Gastrocnemius medialis (tissue), 4 donors: Measurements from ENCODE around the gene TRAIP. TPM values are rescaled to one million over a fixed set of nuclear protein-coding genes. Genes with fewer than 3 reads are reported as not detected.
"Not testable (repeated sequence)": the region's sequence is repeated elsewhere in the genome, so short reads cannot be mapped to it uniquely, and the experiment has no call there.

Experiments used
- ATAC-seq, 2 donors: fragments of 150-250 bp; one replicate each; pipeline ENCODE4 v1.9.1; 2016
- DNase-seq, 2 donors: peaks; one replicate each; pipeline ENCODE4 v3.0.0-alpha.2; 2019
- H3K27ac ChIP-seq, 4 donors: fragments of 200-600 bp; sonication (generic); 1 replicate in 1 of 4; 2 replicates in 3 of 4; pipeline ENCODE4 v1.5.1; 2016 to 2018; ENCODE audit warnings: mild to moderate bottlenecking in 2 of 4, moderate library complexity in 1 of 4
- H3K27me3 ChIP-seq, 3 donors: fragments of 200-600 bp; sonication (generic) in 2 of 3; 1 replicate in 1 of 3; 2 replicates in 2 of 3; pipeline versions ENCODE4 v1.5.1 to v1.6.0; 2016 to 2019; ENCODE audit warnings: mild to moderate bottlenecking in 1 of 3, moderate library complexity in 1 of 3
- H3K36me3 ChIP-seq, 2 donors: fragments of 200-600 bp; sonication (generic) in 1 of 2; one replicate each; pipeline ENCODE4 v1.5.1; 2017 to 2018
- H3K4me1 ChIP-seq, 2 donors: fragments of 200-600 bp; sonication (generic) in 1 of 2; one replicate each; pipeline ENCODE4 v1.5.1; 2016 to 2017; ENCODE audit warnings: mild to moderate bottlenecking in 2 of 2
- H3K4me3 ChIP-seq, 4 donors: fragments of 200-600 bp; sonication (generic) in 3 of 4; 1 replicate in 1 of 4; 2 replicates in 3 of 4; pipeline ENCODE4 v1.5.1; 2016 to 2019; ENCODE audit warnings: mild to moderate bottlenecking in 2 of 4
- H3K9me3 ChIP-seq, 3 donors: fragments of 200-600 bp; sonication (generic) in 2 of 3; 1 replicate in 1 of 3; 2 replicates in 2 of 3; pipeline ENCODE4 v1.5.1; 2016 to 2019
- CTCF ChIP-seq, 5 experiments: fragments of 450-650 bp in 3 of 5; fragments of 200-600 bp in 2 of 5; sonication (generic) in 2 of 5; IDR thresholded peaks in 4 of 5; conservative IDR thresholded peaks in 1 of 5; 1 replicate in 4 of 5; 2 replicates in 1 of 5; pipeline ENCODE4 v1.5.1; 2016 to 2019; ENCODE audit warnings: antibody characterized with exemption in 5 of 5, mild to moderate bottlenecking in 3 of 5, moderate library complexity in 3 of 5
- POLR2A ChIP-seq, 2 donors: fragments of 450-650 bp; IDR thresholded peaks; one replicate each; pipeline ENCODE4 v1.6.1; 2017; ENCODE audit warnings: antibody characterized with exemption in 2 of 2, mild to moderate bottlenecking in 2 of 2, moderate library complexity in 2 of 2
- in situ Hi-C, 4 donors: fragments of 200-750 bp; cut with MboI; loops; one replicate each; pipeline versions ENCODE4 v1.15.0 to v1.8.0; 2017; ENCODE audit warnings: low sequenced_read_pairs in 4 of 4
- intact Hi-C: fragments of 100-400 bp; cut with DNase I; formaldehyde crosslinking; loops from one replicate; pipeline ENCODE4 v1.15.1; 2023; ENCODE audit warnings: low total_unique reads
- microRNA-seq, 2 donors: library from miRNA; unstranded; fragments of <30 nt; microRNA quantifications; one replicate each; pipeline ENCODE4, GENCODE V29; 2016; ENCODE audit warnings: borderline replicate concordance in 2 of 2
- total RNA-seq, 4 donors: library from RNA; depleted of rRNA; stranded (reverse); fragments of >200 nt; gene quantifications; one replicate each; pipeline versions ENCODE4 v1.1.0 to v1.2.3, GENCODE V29; 2016

The TRAIP gene
- total RNA-seq, 4 donors from 2014 or later = 0.36 to 4.2 (median 1.1) TPM

GRCh38 chr3:49781415-49782199 is 74.8 kb downstream of the TRAIP start:
- H3K27me3 ChIP-seq = no peaks in the 10 kb centered on the region
- H3K4me3 ChIP-seq = no peak overlapping the region
- peaks cover 0 to 15% of the 10 kb centered on the region in 2 donors for H3K36me3 ChIP-seq
- H3K9me3 ChIP-seq = no peaks in the 10 kb centered on the region
- in situ Hi-C loops = no loop called here
- H3K27ac ChIP-seq = no peak overlapping the region
- ATAC-seq (no peak), DNase-seq (no peak)
- no peak for TF ChIP-seq CTCF (IDR thresholded peaks at IDR 0.05 in 4 of 5, conservative IDR thresholded peaks at IDR 0.05 in 1 of 5)
- no peak for TF ChIP-seq POLR2A (IDR thresholded peaks at IDR 0.05)
- intact Hi-C loops = loop anchor here (10.0 kb wide), 1 partner anchor 937 kb away; the partner anchor contains the start of gene PRKAR2A
- H3K4me1 ChIP-seq = peaks cover 20 to 26% of the 10 kb centered on the region in 2 donors

- H3K27ac ChIP-seq, H3K27me3 ChIP-seq, H3K4me3 ChIP-seq, ATAC-seq, in situ Hi-C loops, DNase-seq, H3K9me3 ChIP-seq: not testable (repeated sequence)
- peaks cover 0 to 15% of the 10 kb centered on the region in 2 donors for H3K36me3 ChIP-seq
- peaks cover 20 to 26% of the 10 kb centered on the region in 2 donors for H3K4me1 ChIP-seq
- intact Hi-C loops = loop anchor here (10.0 kb wide), 1 partner anchor 936 kb away; the partner anchor contains the start of gene PRKAR2A
These were observed 75.4 kb downstream of the TRAIP start for GRCh38 chr3:49780975-49781365.

GRCh38 chr3:49780080-49780974 is 76.0 kb downstream of the TRAIP start:
- peaks cover 16 to 25% of the 10 kb centered on the region in 2 donors for H3K4me1 ChIP-seq
- H3K4me3 ChIP-seq = no peak overlapping the region
- H3K9me3 ChIP-seq = no peaks in the 10 kb centered on the region
- DNase-seq (no peak), ATAC-seq (no peak)
- TF ChIP-seq CTCF (IDR thresholded peaks at IDR 0.05 in 4 of 5, conservative IDR thresholded peaks at IDR 0.05 in 1 of 5) (no peak), POLR2A (IDR thresholded peaks at IDR 0.05) (no peak)
- no peak overlapping the region for H3K27ac ChIP-seq
- intact Hi-C loops = loop anchor here (10.0 kb wide), 1 partner anchor 936 kb away; the partner anchor contains the start of gene PRKAR2A
- peaks cover 0 to 15% of the 10 kb centered on the region in 2 donors for H3K36me3 ChIP-seq
- in situ Hi-C loops = no loop called here
- no peaks in the 10 kb centered on the region for H3K27me3 ChIP-seq

- intact Hi-C loops = loop anchor here (10.0 kb wide), 1 partner anchor 935 kb away; the partner anchor contains the start of gene PRKAR2A
- DNase-seq (no peak), ATAC-seq (no peak)
- Histone ChIP-seq H3K9me3 (no peaks in the 10 kb centered on the region), H3K4me1 (peaks cover 9 to 20% of the 10 kb centered on the region in 2 donors), H3K27me3 (no peaks in the 10 kb centered on the region), H3K27ac (no peak overlapping the region), H3K4me3 (no peak overlapping the region), H3K36me3 (peaks cover 0 to 8% of the 10 kb centered on the region in 2 donors)
- no peak for TF ChIP-seq CTCF (IDR thresholded peaks at IDR 0.05 in 4 of 5, conservative IDR thresholded peaks at IDR 0.05 in 1 of 5)
- no peak for TF ChIP-seq POLR2A (IDR thresholded peaks at IDR 0.05)
- in situ Hi-C loops = no loop called here
These were observed 76.8 kb downstream of the TRAIP start for GRCh38 chr3:49779358-49780079.

Small RNAs within 50 kb of the gene (microRNA-seq; reads per million reads assigned to microRNA genes)
- gene MIR5193 = 0 to 1.2 reads per million in 2 donors

Other genes starting within 250 kb of the TRAIP start
- gene APEH, start 182.2 kb downstream of the TRAIP start, total RNA-seq = 100 to 1,000 TPM; 103 to 140 (median 108) TPM
- 1 to 10 TPM in 3 of 4 donors, under 1 TPM in 1; 0.10 to 4.8 (median 2.4) TPM for gene MST1, start 167.1 kb downstream of the TRAIP start, total RNA-seq
- 100 to 1,000 TPM in 3 of 4 donors, 10 to 100 TPM in 1; 82.8 to 132 (median 128) TPM for gene RNF123, start 167.0 kb downstream of the TRAIP start, total RNA-seq
- gene AMIGO3, start 136.9 kb downstream of the TRAIP start, total RNA-seq = under 1 TPM in 3 of 4 donors, not detected in 1; 0.10 to 0.76 (median 0.42) TPM
- 10 to 100 TPM; 14.2 to 26.1 (median 17.0) TPM for gene GMPPB, start 132.6 kb downstream of the TRAIP start, total RNA-seq
- gene IP6K1, start 70.0 kb downstream of the TRAIP start, total RNA-seq = 10 to 100 TPM; 13.5 to 22.2 (median 19.5) TPM
- gene CDHR4, start 56.7 kb downstream of the TRAIP start, total RNA-seq = not detected
- 10 to 100 TPM in 1 of 4 donors, 1 to 10 TPM in 2, not detected in 1; 1.1 to 10.9 (median 5.2) TPM for gene INKA1, start 53.3 kb downstream of the TRAIP start, total RNA-seq
- gene UBA7, start 42.6 kb downstream of the TRAIP start, total RNA-seq = 10 to 100 TPM in 1 of 4 donors, 1 to 10 TPM in 3; 3.5 to 16.1 (median 5.1) TPM
- not detected for gene CAMKV, start 13.3 kb upstream of the TRAIP start, total RNA-seq
- under 1 TPM in 3 of 4 donors, not detected in 1; 0.40 to 0.81 (median 0.51) TPM for gene MST1R, start 47.3 kb upstream of the TRAIP start, total RNA-seq
- gene MON1A, start 73.2 kb upstream of the TRAIP start, total RNA-seq = 10 to 100 TPM; 13.9 to 41.9 (median 23.9) TPM
- gene RBM6, start 83.6 kb upstream of the TRAIP start, total RNA-seq = 10 to 100 TPM; 27.2 to 55.6 (median 30.6) TPM
- 100 to 1,000 TPM in 1 of 4 donors, 10 to 100 TPM in 3; 41.1 to 108 (median 48.2) TPM for gene RBM5, start 232.4 kb upstream of the TRAIP start, total RNA-seq